Measurements from ENCODE around the gene PRDM2. TPM values are rescaled to one million over a fixed set of nuclear protein-coding genes. Genes with fewer than 3 reads are reported as not detected.

PRDM2 gene
- total RNA-seq, 1 donor from 2014 or later = 50.6 TPM

DNA sequence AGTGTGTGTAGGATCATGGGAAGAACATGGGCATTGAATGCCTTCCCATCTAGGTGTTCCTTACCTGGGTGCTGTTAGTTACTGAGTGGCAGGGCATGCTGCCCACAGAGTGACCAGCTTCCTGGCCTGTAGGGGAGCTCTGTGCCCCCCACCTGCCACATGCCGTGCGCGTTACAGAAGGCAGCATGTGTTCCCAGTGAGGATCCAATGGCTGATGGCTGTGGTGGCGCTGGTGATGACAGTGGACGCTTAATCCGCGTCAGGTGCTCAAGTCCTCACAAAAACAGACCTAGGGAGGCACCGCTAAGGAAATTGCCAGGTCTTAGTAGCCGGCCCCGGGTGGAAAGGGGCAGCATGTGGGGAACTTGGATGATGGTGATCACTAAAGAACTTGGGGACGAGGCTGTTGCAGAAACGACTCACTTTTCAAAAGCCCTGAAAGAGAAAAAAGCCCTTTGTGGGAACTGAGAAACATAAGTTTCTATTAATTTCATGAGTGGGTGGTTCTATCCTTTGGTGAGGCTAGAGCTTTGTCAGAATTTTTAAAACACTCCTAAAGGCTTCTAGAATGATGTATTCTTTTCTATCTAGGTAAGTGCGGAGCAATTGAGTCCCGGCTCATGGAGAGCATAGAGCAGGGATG is 93.2 kb downstream of the PRDM2 start:
- Histone ChIP-seq H3K4me3 (no peak overlapping the region), H3K36me3 (peaks cover 42% of the 10 kb centered on the region), H3K4me1 (no peaks in the 10 kb centered on the region), H3K9me3 (no peaks in the 10 kb centered on the region), H3K27ac (no peak overlapping the region), H3K27me3 (ENCODE audit: low read depth) (no peaks in the 10 kb centered on the region)
- ATAC-seq (no peak), DNase-seq (no peak)
- intact Hi-C loops (cut with DNase I) = no loop called here
- TF ChIP-seq, protein P1, sequence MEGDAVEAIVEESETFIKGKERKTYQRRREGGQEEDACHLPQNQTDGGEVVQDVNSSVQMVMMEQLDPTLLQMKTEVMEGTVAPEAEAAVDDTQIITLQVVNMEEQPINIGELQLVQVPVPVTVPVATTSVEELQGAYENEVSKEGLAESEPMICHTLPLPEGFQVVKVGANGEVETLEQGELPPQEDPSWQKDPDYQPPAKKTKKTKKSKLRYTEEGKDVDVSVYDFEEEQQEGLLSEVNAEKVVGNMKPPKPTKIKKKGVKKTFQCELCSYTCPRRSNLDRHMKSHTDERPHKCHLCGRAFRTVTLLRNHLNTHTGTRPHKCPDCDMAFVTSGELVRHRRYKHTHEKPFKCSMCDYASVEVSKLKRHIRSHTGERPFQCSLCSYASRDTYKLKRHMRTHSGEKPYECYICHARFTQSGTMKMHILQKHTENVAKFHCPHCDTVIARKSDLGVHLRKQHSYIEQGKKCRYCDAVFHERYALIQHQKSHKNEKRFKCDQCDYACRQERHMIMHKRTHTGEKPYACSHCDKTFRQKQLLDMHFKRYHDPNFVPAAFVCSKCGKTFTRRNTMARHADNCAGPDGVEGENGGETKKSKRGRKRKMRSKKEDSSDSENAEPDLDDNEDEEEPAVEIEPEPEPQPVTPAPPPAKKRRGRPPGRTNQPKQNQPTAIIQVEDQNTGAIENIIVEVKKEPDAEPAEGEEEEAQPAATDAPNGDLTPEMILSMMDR (IDR thresholded peaks at IDR 0.05) = no peak

DNA sequence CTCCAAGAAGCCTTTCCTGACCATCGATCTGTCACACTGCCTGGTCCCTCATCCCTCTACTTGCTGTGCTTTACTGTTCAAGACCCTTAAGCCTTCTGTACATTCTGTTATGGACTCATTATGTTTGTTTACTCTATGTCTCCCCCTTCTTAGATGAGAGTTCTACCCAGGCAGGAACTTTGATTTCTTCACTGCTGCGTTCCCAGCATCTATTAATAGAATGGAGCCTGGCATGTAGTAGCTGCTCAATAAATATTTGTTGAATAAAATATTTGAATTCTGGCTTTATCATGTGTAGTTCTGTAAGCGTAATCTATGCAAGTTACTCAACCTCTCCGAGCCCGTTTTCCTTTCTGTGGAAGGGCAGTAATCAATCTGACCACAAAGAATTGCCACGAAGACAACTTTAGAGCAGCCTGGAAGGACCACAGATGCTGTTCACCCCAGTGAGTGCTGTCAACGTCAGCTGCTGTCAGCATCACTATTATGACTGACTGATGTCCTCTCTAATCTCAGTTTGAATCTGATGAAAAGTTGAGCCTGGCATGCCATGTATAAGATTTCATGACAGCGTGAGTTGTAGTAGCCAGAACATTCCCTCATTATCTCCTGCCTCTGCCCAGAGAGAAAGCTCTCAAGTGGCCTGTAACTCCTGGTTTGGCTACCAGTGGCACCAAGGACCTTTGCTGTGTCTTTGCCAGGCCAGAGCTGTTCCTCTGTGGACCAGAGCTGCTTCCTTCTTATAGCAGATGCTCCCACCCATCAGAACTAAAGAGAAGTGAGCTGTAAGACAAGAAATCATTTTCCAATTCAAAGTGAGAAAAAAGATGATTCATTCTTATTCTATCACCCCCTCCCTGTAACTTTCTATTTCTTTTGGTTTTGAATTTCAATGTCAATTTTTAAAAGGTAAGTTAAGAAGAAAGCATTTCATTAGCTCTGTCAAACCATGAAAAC is 94.5 kb downstream of the PRDM2 start:
- no peaks in the 10 kb centered on the region for H3K4me1 ChIP-seq
- H3K4me3 ChIP-seq = no peak overlapping the region
- no peak overlapping the region for H3K27ac ChIP-seq
- TF ChIP-seq, protein P1 (IDR thresholded peaks at IDR 0.05) = no peak
- H3K36me3 ChIP-seq = peaks cover 30% of the 10 kb centered on the region
- no peak for DNase-seq
- intact Hi-C loops (cut with DNase I) = no loop called here
- ATAC-seq = no peak
- H3K27me3 ChIP-seq (ENCODE audit: low read depth) = no peaks in the 10 kb centered on the region
- no peaks in the 10 kb centered on the region for H3K9me3 ChIP-seq

DNA sequence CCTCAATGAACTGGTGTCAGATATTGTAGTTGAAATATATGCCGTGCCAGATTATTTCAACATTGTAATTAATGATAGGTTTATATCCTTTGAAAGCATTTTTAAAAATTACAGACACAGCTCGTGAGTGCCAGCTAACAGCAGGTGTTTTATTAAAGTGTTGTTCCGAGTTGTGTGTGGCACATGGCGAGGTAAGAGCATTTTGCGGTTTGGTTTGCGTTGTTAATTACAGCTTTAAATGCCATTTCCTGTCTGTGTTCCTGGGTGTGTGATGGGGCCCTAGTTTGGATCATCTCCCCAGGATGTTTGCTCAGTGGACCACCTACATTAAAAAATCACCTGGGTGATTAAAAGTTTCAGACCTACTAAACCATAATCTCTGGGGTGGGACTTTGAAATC is 97.4 kb downstream of the PRDM2 start:
- DNase-seq (no peak), ATAC-seq (no peak)
- Histone ChIP-seq H3K36me3 (peaks cover 14% of the 10 kb centered on the region), H3K4me3 (no peak overlapping the region), H3K9me3 (no peaks in the 10 kb centered on the region), H3K27ac (no peak overlapping the region), H3K4me1 (peaks cover 8% of the 10 kb centered on the region), H3K27me3 (ENCODE audit: low read depth) (no peaks in the 10 kb centered on the region)
- intact Hi-C loops (cut with DNase I) = no loop called here
- TF ChIP-seq, protein P1 (IDR thresholded peaks at IDR 0.05) = no peak

DNA sequence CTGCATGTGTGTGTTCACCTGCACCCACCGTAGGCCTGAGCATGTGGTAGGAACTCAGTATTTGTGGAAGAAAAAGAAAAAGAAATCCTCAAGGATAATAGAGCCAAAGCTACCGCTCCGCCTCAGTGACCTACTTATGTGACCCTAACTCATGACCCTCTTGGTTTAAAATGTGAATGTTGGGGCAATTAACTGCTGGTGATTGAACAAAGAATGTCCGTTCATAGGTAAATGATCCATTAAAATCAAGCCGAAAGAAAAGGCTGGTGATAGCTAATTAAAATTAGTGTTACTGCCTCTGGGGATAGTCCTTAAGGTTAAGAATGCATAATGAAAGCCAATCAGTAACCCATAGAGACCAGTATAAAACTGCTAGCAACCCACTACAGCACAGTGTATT is 98.1 kb downstream of the PRDM2 start:
- no peaks in the 10 kb centered on the region for H3K9me3 ChIP-seq
- DNase-seq (no peak), ATAC-seq (no peak)
- intact Hi-C loops (cut with DNase I) = no loop called here
- no peak overlapping the region for H3K27ac ChIP-seq
- H3K36me3 ChIP-seq = peaks cover 7% of the 10 kb centered on the region
- H3K27me3 ChIP-seq (ENCODE audit: low read depth) = no peaks in the 10 kb centered on the region
- H3K4me3 ChIP-seq = no peak overlapping the region
- peaks cover 8% of the 10 kb centered on the region for H3K4me1 ChIP-seq
- TF ChIP-seq, protein P1 (IDR thresholded peaks at IDR 0.05) = no peak

DNA sequence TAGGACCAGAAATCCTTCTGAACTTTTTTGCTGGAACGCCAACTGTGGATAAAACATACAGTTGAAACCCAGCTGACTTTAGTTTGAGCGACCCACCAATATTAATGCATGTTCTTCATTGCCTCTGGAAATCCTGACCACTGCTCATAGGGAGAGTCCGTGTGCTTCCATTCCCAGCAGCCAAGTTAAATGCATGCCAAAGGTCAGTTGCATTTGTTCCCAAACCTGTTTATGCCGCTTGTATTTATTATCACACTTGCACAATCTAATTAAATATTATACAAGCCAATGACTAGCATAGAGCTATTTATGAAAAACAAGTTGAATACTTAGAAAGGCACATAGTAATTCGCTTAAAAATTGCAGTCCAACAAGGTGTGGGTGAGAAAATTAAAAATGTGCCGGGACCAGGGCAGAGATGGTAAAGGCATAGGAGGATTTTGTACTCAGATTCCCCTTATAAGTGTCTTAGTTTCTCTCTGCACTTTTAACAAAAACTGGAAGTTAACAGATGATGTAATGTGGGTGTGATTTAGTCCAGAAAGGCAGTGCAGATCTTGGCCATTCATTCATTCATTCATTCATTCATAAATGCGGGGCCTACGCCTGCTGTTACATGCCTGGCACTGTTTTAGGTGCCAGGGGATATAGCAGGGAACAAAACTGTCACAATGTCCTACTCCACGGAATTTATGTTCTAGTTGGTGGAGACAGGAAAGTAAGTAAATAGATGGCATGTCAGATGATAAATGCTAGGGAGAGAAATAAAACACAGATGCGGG is 99.7 kb downstream of the PRDM2 start:
- intact Hi-C loops (cut with DNase I) = no loop called here
- Histone ChIP-seq H3K27me3 (ENCODE audit: low read depth) (no peaks in the 10 kb centered on the region), H3K36me3 (no peaks in the 10 kb centered on the region), H3K4me1 (peaks cover 8% of the 10 kb centered on the region), H3K9me3 (no peaks in the 10 kb centered on the region), H3K27ac (no peak overlapping the region), H3K4me3 (no peak overlapping the region)
- ATAC-seq = no peak
- no peak for DNase-seq
- TF ChIP-seq, protein P1 (IDR thresholded peaks at IDR 0.05) = no peak
